WTC11 (cell line): ENCODE measurements around the gene FCHSD1.

Experiments
- CBFB ChIP-seq: sonication (generic); formaldehyde crosslinking; IDR thresholded peaks from 2 replicates; pipeline ENCODE4 v1.8.1; 2022; ENCODE audit warnings: mild to moderate bottlenecking, low read depth, missing genetic modification reagents
- CTCF ChIP-seq: fragments of 200-600 bp; IDR thresholded peaks from 2 replicates; pipeline ENCODE4 v1.8.0; 2022; ENCODE audit warnings: antibody characterized with exemption
- FOXP4 ChIP-seq: sonication (generic); formaldehyde crosslinking; IDR thresholded peaks from 2 replicates; pipeline ENCODE4 v1.8.0; 2022; ENCODE audit warnings: mild to moderate bottlenecking, missing genetic modification reagents
- HMGXB4 ChIP-seq: sonication (generic); formaldehyde crosslinking; IDR thresholded peaks from 2 replicates; pipeline ENCODE4 v1.8.1; 2023; ENCODE audit warnings: mild to moderate bottlenecking, moderate library complexity, missing genetic modification reagents
- MAX ChIP-seq: sonication (generic); formaldehyde crosslinking; IDR thresholded peaks from 2 replicates; pipeline ENCODE4 v1.8.0; 2022; ENCODE audit warnings: mild to moderate bottlenecking, missing genetic modification reagents
- NFATC4 ChIP-seq: fragments of 250-450 bp; sonication (Bioruptor Pico); IDR thresholded peaks from 2 replicates; pipeline ENCODE4 v1.9.0; 2021; ENCODE audit warnings: mild to moderate bottlenecking
- NFYB ChIP-seq: sonication (generic); formaldehyde crosslinking; conservative IDR thresholded peaks from 2 replicates; pipeline ENCODE4 v1.8.0; 2022; ENCODE audit warnings: low read depth, missing genetic modification reagents
- NR1H2 ChIP-seq: sonication (generic); formaldehyde crosslinking; IDR thresholded peaks from 2 replicates; pipeline ENCODE4 v1.9.0; 2021; ENCODE audit warnings: mild to moderate bottlenecking, moderate library complexity, missing genetic modification reagents
- SP1 ChIP-seq: sonication (generic); formaldehyde crosslinking; conservative IDR thresholded peaks from 2 replicates; pipeline ENCODE4 v1.8.1; 2022; ENCODE audit warnings: missing genetic modification reagents
- TEAD1 ChIP-seq: sonication (generic); formaldehyde crosslinking; IDR thresholded peaks from 2 replicates; pipeline ENCODE4 v1.8.0; 2022; ENCODE audit warnings: mild to moderate bottlenecking, missing genetic modification reagents
- ZBTB43 ChIP-seq: sonication (generic); formaldehyde crosslinking; IDR thresholded peaks from 2 replicates; pipeline ENCODE4 v1.8.1; 2023; ENCODE audit warnings: mild to moderate bottlenecking, missing genetic modification reagents
- ZNF121 ChIP-seq: sonication (generic); formaldehyde crosslinking; IDR thresholded peaks from 2 replicates; pipeline ENCODE4 v1.8.0; 2023; ENCODE audit warnings: missing genetic modification reagents
- ZNF416 ChIP-seq: fragments of 250-450 bp; sonication (Bioruptor Pico); IDR thresholded peaks from 2 replicates; pipeline ENCODE4 v1.9.0; 2021; ENCODE audit warnings: mild to moderate bottlenecking, inconsistent platforms
- ZNF512 ChIP-seq: sonication (generic); formaldehyde crosslinking; IDR thresholded peaks from 2 replicates; pipeline ENCODE4 v1.8.1; 2022; ENCODE audit warnings: missing genetic modification reagents, borderline replicate concordance

GRCh38 chr5:141613344-141613743 is 37.9 kb downstream of the FCHSD1 start:
- TF ChIP-seq NFATC4 (CRISPR knock-in tag) (no peak), CTCF (no peak), SP1 (CRISPR knock-in tag) (no peak), NFYB (no peak), ZNF416 (no peak), CBFB (CRISPR knock-in tag) (no peak), TEAD1 (no peak), NR1H2 (CRISPR knock-in tag) (no peak), ZNF512 (CRISPR knock-in tag) (no peak), FOXP4 (CRISPR knock-in tag) (no peak), ZNF121 (no peak), ZBTB43 (CRISPR knock-in tag) (no peak), MAX (CRISPR knock-in tag) (no peak), HMGXB4 (CRISPR knock-in tag) (no peak)
